Activated T-cell treated with anti-CD3 and anti-CD28 coated beads, Interleukin-2, amount 50 U/mL, for 48 hours (primary cell): Measurements from ENCODE around the gene MACROD2.
"Not testable (repeated sequence)": the region's sequence is repeated elsewhere in the genome, so short reads cannot be mapped to it uniquely, and the experiment has no call there.

Experiments
- DNase-seq, 2 experiments: peaks; one replicate each; pipeline ENCODE4 v3.0.0-alpha.2; 2020

Gene MACROD2

DNA sequence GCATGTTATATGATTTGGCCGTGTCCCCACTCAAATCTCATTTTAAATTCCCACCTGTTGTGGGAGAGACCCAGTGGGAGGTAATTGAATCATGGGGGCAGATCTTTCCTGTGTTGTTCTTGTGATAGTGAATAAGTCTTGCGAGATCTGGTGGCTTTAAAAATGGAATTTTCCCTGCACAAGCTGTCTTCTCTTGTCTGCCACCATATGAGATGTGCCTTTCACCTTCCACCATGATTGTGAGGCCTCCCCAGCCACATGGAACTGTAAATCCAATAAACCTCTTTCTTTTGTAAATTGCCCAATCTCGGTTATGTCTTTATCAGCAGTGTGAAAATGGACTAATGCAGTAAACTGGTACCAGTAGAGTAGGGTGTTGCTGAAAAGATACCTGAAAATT is 986.2 kb downstream of the MACROD2 start:
- not testable (repeated sequence) for DNase-seq

GRCh38 chr20:14982324-14982723 is 987.0 kb downstream of the MACROD2 start:
- DNase-seq: not testable (repeated sequence)

DNA sequence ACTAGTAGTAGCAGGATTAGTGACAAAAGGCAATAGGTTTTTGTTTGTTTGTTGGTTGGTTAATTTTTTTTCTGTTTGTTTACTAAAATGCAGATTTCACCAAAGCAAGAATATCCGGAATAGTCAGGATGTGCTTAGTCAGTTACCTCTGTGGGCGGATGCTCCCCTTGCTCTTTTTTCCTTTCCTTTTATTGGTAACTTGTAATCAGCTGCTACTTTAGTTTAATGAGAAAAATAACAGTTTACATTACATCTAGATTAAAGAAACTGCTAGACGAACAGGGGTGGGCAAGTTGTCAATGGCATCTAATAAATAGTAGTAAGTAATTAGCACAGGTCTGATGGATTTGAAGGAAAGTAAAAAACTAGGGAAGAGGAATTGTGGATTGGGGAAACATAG is 989.0 kb downstream of the MACROD2 start:
- DNase-seq: no peak

- no peak for DNase-seq
Measured at GRCh38 chr20:14984768-14985622, 989.7 kb downstream of the MACROD2 start.

DNA sequence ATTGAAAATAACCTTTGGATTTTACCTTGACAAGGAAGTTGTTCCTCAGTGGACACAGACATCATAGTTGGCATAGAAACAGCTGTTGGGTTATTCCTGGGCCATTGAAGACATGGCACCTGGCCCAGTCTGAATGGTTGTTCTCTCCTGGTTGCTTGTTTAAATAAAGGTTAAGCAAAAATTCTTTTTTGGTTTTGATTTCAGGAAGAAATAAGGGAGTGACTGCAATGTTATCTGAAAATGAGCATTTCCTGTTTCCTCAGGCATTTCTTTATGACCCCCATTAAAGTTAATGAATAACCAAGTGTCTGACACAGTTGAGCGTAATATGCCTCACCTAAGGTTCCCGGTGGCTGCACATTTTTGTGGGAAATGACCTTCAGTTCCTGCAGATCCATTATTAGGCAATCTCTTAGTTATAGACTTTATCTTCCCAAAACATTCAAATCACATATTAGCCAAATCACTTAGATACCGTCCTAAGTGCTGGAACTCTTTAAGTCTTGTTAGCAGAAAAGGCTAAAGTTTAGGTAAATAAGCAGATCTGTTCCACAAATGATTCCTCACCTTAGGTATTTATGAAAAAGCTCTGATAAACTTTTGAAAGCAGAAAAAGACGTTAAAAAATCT is 990.8 kb downstream of the MACROD2 start:
- no peak for DNase-seq

- no peak for DNase-seq
Measured at GRCh38 chr20:14986656-14987055, 991.3 kb downstream of the MACROD2 start.

GRCh38 chr20:14989535-14990290 is 994.4 kb downstream of the MACROD2 start:
- DNase-seq: no peak

- no peak for DNase-seq
Measured at GRCh38 chr20:14991023-14991422, 995.7 kb downstream of the MACROD2 start.

- DNase-seq: no peak
Measured at GRCh38 chr20:14992153-14992552, 996.8 kb downstream of the MACROD2 start.

DNA sequence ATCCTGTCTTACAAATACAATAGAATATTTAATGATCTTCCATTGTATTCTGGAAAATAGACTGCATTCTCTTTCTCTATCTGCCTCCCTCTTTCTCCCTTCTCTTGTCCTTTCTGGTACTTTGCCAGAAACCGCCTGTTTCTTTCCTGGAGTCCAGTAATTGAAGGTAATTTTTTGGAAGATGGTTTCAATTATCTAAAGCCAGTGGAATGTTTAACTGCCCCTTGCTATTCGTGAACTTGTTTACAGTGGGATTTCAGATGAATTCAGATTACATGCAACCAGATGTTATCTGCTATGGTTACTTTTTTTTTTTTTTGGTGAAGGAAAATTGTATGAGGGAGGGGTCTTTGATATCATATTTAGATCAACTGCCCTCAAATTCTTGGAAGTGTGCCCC is 997.6 kb downstream of the MACROD2 start:
- DNase-seq: no peak

DNA sequence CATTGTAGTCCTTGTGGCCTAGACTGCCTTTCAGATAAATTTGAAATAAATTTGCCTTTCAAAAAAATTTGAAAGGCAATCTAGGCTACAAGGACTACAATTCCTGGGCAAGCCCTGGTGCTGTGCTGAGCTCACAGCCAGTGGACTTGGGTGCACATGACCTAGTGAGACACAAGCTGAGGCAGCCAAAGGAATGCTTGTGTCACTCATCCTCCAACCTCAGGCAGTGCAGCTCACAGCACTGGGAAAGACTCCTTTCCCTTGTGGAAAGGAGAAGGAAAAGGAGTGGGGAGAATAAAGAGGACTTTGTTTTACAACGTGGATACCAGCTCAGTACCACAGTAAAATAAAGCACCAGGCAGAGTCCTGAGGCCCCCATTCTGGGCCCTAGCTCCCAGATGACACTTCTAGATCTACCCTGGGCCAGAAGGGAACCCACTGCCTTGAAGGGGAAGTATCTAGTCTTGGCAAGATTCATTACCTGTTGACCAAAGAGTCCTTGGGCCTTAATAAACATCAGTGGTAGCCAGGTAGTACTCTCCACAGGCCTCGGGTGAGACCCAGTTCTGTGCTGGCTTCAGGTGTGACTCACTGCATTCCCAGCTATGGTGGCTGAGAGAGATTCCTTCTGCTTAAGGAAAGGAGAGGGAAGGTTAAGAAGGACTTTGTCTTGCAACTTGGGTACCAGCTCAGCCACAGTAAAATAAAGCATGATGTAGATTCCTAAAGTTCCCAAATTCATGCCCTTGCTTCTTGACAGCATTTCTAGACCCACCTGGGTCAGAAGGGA is 1001.8 kb downstream of the MACROD2 start:
- DNase-seq: no peak

DNA sequence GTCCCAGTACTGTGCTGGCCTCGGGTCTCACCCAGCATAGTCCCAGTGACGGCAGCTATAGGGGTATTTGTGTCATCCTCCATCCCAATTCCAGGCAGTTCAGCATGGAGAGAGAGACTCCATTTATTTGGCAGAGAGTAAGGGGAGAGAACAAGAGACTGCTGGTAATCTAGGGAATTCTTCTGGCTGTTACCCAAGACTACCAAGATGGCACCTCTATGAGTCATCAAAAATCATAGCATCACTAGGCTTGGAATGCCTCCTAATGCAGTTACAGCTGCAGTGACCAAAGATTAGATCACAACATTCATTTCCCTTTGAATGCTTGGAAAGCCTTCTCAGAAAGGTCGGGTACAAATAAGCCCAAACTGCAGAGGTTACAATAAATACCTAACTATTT is 1002.5 kb downstream of the MACROD2 start:
- no peak for DNase-seq

- no peak for DNase-seq
Measured at GRCh38 chr20:15005300-15005986, 1010.1 kb downstream of the MACROD2 start.

GRCh38 chr20:15011631-15012030 is 1016.3 kb downstream of the MACROD2 start:
- no peak for DNase-seq

DNA sequence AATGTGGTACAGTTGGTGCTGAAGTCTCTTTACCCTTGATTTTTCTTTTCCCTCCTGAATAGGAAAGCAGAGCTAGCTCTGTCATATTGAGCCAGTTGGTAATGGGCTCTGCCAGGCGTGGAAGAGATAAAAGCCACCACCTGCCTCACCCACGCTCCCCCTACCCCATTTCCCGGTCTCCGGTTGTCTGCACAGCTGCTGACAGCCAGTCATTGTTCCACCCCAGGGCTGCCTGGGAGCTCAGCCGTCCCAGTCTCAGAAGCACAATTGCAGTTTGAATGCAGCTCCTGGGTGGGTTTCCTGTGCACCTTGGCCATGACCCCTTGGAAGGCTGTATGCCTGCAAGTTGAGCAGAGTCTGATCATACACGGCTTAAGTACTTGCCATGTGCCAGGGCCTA is 1017.2 kb downstream of the MACROD2 start:
- DNase-seq: no peak

DNA sequence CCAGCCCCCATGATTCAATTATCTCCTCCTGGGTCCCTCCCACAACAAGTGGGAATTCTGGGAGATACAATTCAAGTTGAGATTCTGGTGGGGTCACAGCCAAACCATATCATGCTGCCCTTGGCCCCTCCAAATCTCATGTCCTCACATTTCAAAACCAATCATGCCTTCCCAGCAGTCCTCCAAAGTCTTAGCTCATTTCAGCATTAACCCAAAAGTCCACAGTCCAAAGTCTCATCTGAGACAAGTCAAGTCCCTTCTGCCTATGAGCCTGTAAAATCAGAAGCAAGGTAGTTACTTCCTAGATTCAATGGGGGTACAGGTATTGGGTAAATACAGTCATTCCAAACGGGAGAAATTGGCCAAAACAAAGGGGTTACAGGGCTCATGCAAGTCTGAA is 1021.6 kb downstream of the MACROD2 start:
- DNase-seq: not testable (repeated sequence)

GRCh38 chr20:15018966-15019365 is 1023.6 kb downstream of the MACROD2 start:
- DNase-seq: no peak

DNA sequence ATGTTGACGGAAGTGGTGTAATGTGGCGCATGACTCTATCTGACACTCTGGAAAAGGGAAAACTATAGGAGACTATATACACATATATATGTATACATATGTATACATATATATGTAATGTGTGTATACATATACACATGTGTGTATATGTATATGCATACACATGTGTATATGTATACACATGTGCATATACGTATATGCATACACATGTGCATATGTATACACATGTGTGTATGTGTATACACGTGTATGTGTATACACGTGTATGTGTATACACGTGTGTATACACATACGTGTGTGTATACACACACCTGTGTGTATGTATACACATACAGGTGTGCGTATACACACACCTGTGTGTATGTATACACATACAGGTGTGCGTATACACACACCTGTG is 1025.5 kb downstream of the MACROD2 start:
- no peak for DNase-seq

DNA sequence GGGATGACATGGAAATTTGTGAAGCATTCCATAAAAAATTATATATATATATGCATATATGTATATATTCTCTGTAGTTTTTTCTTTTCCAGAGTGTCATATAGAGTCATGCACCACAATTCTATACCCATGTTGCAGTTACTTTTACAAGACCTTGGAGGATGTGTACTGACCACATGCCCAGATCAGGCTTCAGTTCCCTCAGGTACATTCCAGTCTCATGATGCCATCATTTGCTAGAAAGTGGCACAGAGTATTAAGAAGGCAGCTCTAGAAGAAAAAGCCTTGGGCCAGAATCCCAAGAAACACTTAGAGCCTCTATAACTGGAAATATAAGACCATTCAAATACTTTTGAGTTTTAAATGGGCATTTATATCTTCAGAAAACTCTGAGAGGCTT is 1027.6 kb downstream of the MACROD2 start:
- no peak for DNase-seq

- DNase-seq: no peak
Measured at GRCh38 chr20:15026759-15027158, 1031.4 kb downstream of the MACROD2 start.

- DNase-seq: no peak
Measured at GRCh38 chr20:15030826-15031225, 1035.5 kb downstream of the MACROD2 start.
